ENCODE data around the gene TAPT1.

Gene TAPT1

GRCh38 chr4:16217300-16218051 is 8.8 kb downstream of the TAPT1 start:
- H3K4me1 Mint-ChIP-seq = peaks cover 5% of the 10 kb centered on the region
- H3K36me3 Mint-ChIP-seq (ENCODE audit: low read depth) = peaks cover 21% of the 10 kb centered on the region
- no peak overlapping the region for H3K4me3 Mint-ChIP-seq
- H3K27me3 Mint-ChIP-seq (ENCODE audit: low read depth) = no peaks in the 10 kb centered on the region
- H3K9me3 Mint-ChIP-seq = no peaks in the 10 kb centered on the region
- TF ChIP-seq, protein P1, sequence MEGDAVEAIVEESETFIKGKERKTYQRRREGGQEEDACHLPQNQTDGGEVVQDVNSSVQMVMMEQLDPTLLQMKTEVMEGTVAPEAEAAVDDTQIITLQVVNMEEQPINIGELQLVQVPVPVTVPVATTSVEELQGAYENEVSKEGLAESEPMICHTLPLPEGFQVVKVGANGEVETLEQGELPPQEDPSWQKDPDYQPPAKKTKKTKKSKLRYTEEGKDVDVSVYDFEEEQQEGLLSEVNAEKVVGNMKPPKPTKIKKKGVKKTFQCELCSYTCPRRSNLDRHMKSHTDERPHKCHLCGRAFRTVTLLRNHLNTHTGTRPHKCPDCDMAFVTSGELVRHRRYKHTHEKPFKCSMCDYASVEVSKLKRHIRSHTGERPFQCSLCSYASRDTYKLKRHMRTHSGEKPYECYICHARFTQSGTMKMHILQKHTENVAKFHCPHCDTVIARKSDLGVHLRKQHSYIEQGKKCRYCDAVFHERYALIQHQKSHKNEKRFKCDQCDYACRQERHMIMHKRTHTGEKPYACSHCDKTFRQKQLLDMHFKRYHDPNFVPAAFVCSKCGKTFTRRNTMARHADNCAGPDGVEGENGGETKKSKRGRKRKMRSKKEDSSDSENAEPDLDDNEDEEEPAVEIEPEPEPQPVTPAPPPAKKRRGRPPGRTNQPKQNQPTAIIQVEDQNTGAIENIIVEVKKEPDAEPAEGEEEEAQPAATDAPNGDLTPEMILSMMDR (IDR thresholded peaks at IDR 0.05; ENCODE audit: unreplicated experiment in 3 of 3) = no peak
- no peak overlapping the region for H3K27ac Mint-ChIP-seq

DNA sequence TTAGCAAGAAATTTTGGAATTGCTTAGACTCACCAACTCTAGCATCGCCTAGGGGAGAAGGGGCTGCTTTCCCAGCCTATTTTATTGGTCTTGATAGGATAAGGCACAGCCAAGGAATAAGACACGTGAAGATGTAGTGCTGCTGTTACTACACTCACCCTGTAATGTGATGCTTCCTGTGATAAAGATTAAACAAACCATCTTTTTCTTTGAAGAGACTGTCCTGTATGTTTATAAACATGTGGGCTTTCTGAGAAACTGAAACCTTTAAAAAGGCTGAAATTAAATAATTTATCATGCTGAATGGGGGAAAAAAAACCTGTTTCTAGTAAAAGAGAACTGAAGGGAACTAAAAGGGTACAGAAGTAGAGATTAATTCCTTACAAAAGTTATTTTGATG is 13.2 kb downstream of the TAPT1 start:
- TF ChIP-seq, protein P1 (IDR thresholded peaks at IDR 0.05; ENCODE audit: unreplicated experiment in 3 of 3) = no peak
- peaks cover 15% of the 10 kb centered on the region for H3K36me3 Mint-ChIP-seq (ENCODE audit: low read depth)

DNA sequence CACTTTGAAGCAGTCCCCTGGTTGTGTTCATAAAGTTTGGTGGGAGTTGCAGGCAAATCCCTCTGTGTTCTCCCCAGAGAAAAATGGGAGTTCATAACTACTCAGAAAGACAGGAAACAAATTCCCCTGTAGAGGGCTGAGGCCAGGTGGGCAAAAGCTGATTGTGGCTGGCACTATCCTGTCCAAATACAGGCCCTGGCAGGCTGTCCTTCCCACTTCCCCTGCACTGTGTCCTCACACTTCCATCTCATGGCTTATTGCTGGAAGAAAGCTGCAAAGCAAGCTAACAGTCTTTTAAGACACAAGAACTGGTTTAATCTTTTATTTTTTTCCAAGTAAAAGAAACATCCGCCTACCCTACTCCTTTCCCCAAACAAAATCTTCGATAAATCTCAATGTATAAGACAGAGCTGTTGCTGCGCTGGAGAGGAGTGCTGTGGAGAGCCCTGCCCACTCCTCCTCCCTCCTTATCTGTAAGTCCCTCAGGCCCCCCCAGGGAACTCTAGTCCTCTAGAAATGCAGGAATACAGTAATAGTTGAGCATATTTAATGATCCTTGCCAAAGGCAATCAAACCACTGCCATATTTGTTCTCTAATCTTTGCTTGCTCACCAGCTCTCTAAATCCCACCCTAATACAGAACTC is 14.0 kb downstream of the TAPT1 start:
- Mint-ChIP-seq H3K27ac (no peak overlapping the region), H3K9me3 (no peaks in the 10 kb centered on the region), H3K27me3 (ENCODE audit: low read depth) (no peaks in the 10 kb centered on the region), H3K4me1 (peaks cover 4% of the 10 kb centered on the region), H3K36me3 (ENCODE audit: low read depth) (peaks cover 15% of the 10 kb centered on the region), H3K4me3 (no peak overlapping the region)
- TF ChIP-seq, protein P1 (IDR thresholded peaks at IDR 0.05; ENCODE audit: unreplicated experiment in 3 of 3) = no peak

More for the DNA sequence above, 13.2 kb downstream of the TAPT1 start:
- Mint-ChIP-seq H3K27me3 (ENCODE audit: low read depth) (no peaks in the 10 kb centered on the region), H3K27ac (no peak overlapping the region), H3K9me3 (no peaks in the 10 kb centered on the region), H3K4me3 (no peak overlapping the region), H3K4me1 (no peaks in the 10 kb centered on the region)

- Mint-ChIP-seq H3K9me3 (no peaks in the 10 kb centered on the region), H3K4me1 (peaks cover 13% of the 10 kb centered on the region), H3K27me3 (ENCODE audit: low read depth) (no peaks in the 10 kb centered on the region), H3K36me3 (ENCODE audit: low read depth) (peaks cover 2% of the 10 kb centered on the region), H3K27ac (no peak overlapping the region), H3K4me3 (no peak overlapping the region)
- TF ChIP-seq, protein P1 (IDR thresholded peaks at IDR 0.05; ENCODE audit: unreplicated experiment in 3 of 3) = no peak
Observed at GRCh38 chr4:16207409-16207808, 18.9 kb downstream of the TAPT1 start.

- H3K27ac Mint-ChIP-seq = no peak overlapping the region
- peaks cover 13% of the 10 kb centered on the region for H3K4me1 Mint-ChIP-seq
- no peak overlapping the region for H3K4me3 Mint-ChIP-seq
Observed at GRCh38 chr4:16206848-16207247, 19.4 kb downstream of the TAPT1 start.

More at GRCh38 chr4:16206848-16207247, 19.4 kb downstream of the TAPT1 start:
- TF ChIP-seq, protein P1 (IDR thresholded peaks at IDR 0.05; ENCODE audit: unreplicated experiment in 3 of 3) = no peak
- H3K27me3 Mint-ChIP-seq (ENCODE audit: low read depth) = no peaks in the 10 kb centered on the region
- H3K36me3 Mint-ChIP-seq (ENCODE audit: low read depth) = no peaks in the 10 kb centered on the region
- no peaks in the 10 kb centered on the region for H3K9me3 Mint-ChIP-seq

Measured in nephron (organoid).